Left ventricle myocardium inferior (tissue), 1 donor: ENCODE measurements around the gene HMG20B. TPM values are rescaled to one million over a fixed set of nuclear protein-coding genes. Genes with fewer than 3 reads are reported as not detected.
"Not testable (repeated sequence)": the region's sequence is repeated elsewhere in the genome, so short reads cannot be mapped to it uniquely, and the experiment has no call there.

Experiments used
- DNase-seq: peaks from one replicate; pipeline ENCODE4 v3.0.0-alpha.2; 2020
- H3K27ac ChIP-seq: fragments of 200-600 bp; replicated peaks from 2 replicates; pipeline ENCODE4 v1.8.0; 2021
- H3K27me3 ChIP-seq: fragments of 200-600 bp; 2 replicates; pipeline ENCODE4 v1.8.0; 2021; ENCODE audit warnings: low read depth
- H3K36me3 ChIP-seq: fragments of 200-600 bp; 2 replicates; pipeline ENCODE4 v1.8.0; 2021
- H3K4me1 ChIP-seq: fragments of 200-600 bp; 2 replicates; pipeline ENCODE4 v1.8.0; 2021
- H3K4me3 ChIP-seq: fragments of 200-600 bp; 2 replicates; pipeline ENCODE4 v1.8.0; 2021; ENCODE audit warnings: mild to moderate bottlenecking, moderate library complexity
- H3K9me3 ChIP-seq: fragments of 200-600 bp; replicated peaks from 2 replicates; pipeline ENCODE4 v1.8.0; 2021
- CTCF ChIP-seq: fragments of 200-600 bp; IDR thresholded peaks from 2 replicates; pipeline ENCODE4 v1.8.0; 2021; ENCODE audit warnings: antibody characterized with exemption, mild to moderate bottlenecking, borderline replicate concordance
- intact Hi-C: fragments of 100-400 bp; cut with micrococcal nuclease; formaldehyde crosslinking; loops from one replicate; pipeline ENCODE4 v1.11.0; 2022
- total RNA-seq: library from RNA; stranded (reverse); fragmentation: NEBNext Ultra II Directional; extraction: Animal tissue kit (Norgen Biotek cat#: 25700); gene quantifications from one replicate; pipeline ENCODE4 v1.2.1, GENCODE V29; 2021
- donor health status: DM: no; HTN: yes; CAD: no; lungs with severe emphysema.

The HMG20B gene
- total RNA-seq, 1 donor from 2014 or later, result 34.8 TPM

- Histone ChIP-seq H3K4me1 (no peaks in the 10 kb centered on the region), H3K27ac (no peak overlapping the region), H3K36me3 (peaks cover 70% of the 10 kb centered on the region), H3K9me3 (no peaks in the 10 kb centered on the region), H3K4me3 (no peak overlapping the region), H3K27me3 (no peaks in the 10 kb centered on the region)
- no peak for DNase-seq
- intact Hi-C loops, result no loop called here
- TF ChIP-seq CTCF, result no peak
These were observed 45.4 kb upstream of the HMG20B start for GRCh38 chr19:3527238-3527910.

GRCh38 chr19:3528080-3528479, 44.7 kb upstream of the HMG20B start:
- DNase-seq, result no peak
- H3K9me3 ChIP-seq, result no peaks in the 10 kb centered on the region
- no peak overlapping the region for H3K27ac ChIP-seq
- peaks cover 75% of the 10 kb centered on the region for H3K36me3 ChIP-seq
- intact Hi-C loops, result no loop called here
- H3K4me3 ChIP-seq, result no peak overlapping the region
- H3K27me3 ChIP-seq, result no peaks in the 10 kb centered on the region
- no peaks in the 10 kb centered on the region for H3K4me1 ChIP-seq
- TF ChIP-seq CTCF, result no peak

- no peak for TF ChIP-seq CTCF
- H3K4me1 ChIP-seq, result no peaks in the 10 kb centered on the region
- H3K9me3 ChIP-seq, result no peaks in the 10 kb centered on the region
- H3K27ac ChIP-seq, result no peak overlapping the region
- intact Hi-C loops, result no loop called here
- no peaks in the 10 kb centered on the region for H3K27me3 ChIP-seq
- no peak overlapping the region for H3K4me3 ChIP-seq
- no peak for DNase-seq
- peaks cover 75% of the 10 kb centered on the region for H3K36me3 ChIP-seq
These were observed 44.1 kb upstream of the HMG20B start for GRCh38 chr19:3528539-3529211.

GRCh38 chr19:3529299-3529698, 43.4 kb upstream of the HMG20B start:
- intact Hi-C loops, H3K27ac ChIP-seq: not testable (repeated sequence)
- H3K36me3 ChIP-seq, result peaks cover 74% of the 10 kb centered on the region

GRCh38 chr19:3530389-3530788, 42.4 kb upstream of the HMG20B start:
- TF ChIP-seq CTCF, result no peak
- intact Hi-C loops, result no loop called here
- DNase-seq, result no peak
- Histone ChIP-seq H3K36me3 (peaks cover 76% of the 10 kb centered on the region), H3K4me1 (no peaks in the 10 kb centered on the region), H3K9me3 (no peaks in the 10 kb centered on the region), H3K27ac (no peak overlapping the region), H3K27me3 (no peaks in the 10 kb centered on the region), H3K4me3 (no peak overlapping the region)

More at GRCh38 chr19:3529299-3529698, 43.4 kb upstream of the HMG20B start:
- H3K4me3 ChIP-seq, H3K27me3 ChIP-seq, H3K9me3 ChIP-seq, H3K4me1 ChIP-seq, DNase-seq: not testable (repeated sequence)

GRCh38 chr19:3531716-3532115, 41.0 kb upstream of the HMG20B start:
- no peak for TF ChIP-seq CTCF
- no peak for DNase-seq
- H3K36me3 ChIP-seq, result peaks cover 77% of the 10 kb centered on the region
- no peaks in the 10 kb centered on the region for H3K9me3 ChIP-seq
- H3K4me3 ChIP-seq, result no peak overlapping the region
- H3K27ac ChIP-seq, result no peak overlapping the region
- no peaks in the 10 kb centered on the region for H3K27me3 ChIP-seq
- intact Hi-C loops, result no loop called here
- H3K4me1 ChIP-seq, result peaks cover 2% of the 10 kb centered on the region
